ENCODE results near the gene NKAPD1. TPM values are rescaled to one million over a fixed set of nuclear protein-coding genes. Genes with fewer than 3 reads are reported as not detected.

NKAPD1 gene
- total and polyA plus RNA-seq, 10 of the 15 experiments (the other 5 are each of a cell fraction or from before 2014, with no cell fraction given): 9.6 to 43.3 (median 19.2) TPM

DNA sequence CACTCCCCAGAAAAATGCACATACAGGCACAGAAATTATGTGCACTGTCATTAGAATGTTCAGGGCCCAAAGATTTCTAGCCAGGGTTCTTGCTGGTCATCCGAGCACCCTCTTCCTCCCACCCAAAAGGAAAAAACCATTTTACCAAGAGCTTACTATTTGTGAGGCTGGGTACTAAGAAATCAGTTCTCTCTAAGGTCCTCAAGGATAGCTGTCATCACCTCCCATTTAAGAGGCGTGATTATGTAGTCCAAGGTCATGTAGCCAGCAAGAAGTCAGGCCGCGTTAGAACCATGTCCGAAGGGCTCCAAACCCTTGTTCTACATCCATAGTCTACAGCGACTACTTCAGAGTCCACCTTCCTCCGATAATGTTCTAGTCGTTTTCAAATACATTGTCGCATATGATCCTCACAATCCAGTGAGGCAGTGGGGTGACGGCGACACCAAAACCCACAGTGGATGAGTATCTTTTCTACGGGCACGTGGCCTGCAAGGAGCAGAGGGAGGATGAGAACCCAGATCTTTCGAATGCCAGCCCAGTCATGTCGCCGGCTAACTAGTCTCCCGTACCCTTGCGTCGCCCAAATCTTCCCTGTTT lies 11.8 kb downstream of the NKAPD1 start (continued):
- TF ChIP-seq, protein P1, sequence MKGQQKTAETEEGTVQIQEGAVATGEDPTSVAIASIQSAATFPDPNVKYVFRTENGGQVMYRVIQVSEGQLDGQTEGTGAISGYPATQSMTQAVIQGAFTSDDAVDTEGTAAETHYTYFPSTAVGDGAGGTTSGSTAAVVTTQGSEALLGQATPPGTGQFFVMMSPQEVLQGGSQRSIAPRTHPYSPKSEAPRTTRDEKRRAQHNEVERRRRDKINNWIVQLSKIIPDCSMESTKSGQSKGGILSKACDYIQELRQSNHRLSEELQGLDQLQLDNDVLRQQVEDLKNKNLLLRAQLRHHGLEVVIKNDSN (IDR thresholded peaks at IDR 0.05; ENCODE audit: borderline replicate concordance, extremely low read length, insufficient read depth, low read depth, low read length): peak; percentile 75
- TF ChIP-seq SUPT20H (IDR thresholded peaks at IDR 0.05; ENCODE audit: borderline replicate concordance, control insufficient read depth, low read depth, low read length): no peak
- TF ChIP-seq RUNX3 (IDR thresholded peaks at IDR 0.05; ENCODE audit: low read length): no peak
- TF ChIP-seq TCF3 (IDR thresholded peaks at IDR 0.05; ENCODE audit: borderline replicate concordance, insufficient read depth, low read depth, low read length): 0 out of 2 replicates have a peak, but pooled peaks have one; percentile 3
- TF ChIP-seq BHLHE40 (IDR thresholded peaks at IDR 0.05; ENCODE audit: borderline replicate concordance in 1 of 2, low read depth in 2 of 2, low read length in 1 of 2): peak in 1 of 2 experiments; percentile 22; a peak in 1 of 4 replicates
- no peak; the same call in 1 of the 2 replicates for TF ChIP-seq USF2 (IDR thresholded peaks at IDR 0.05; ENCODE audit: borderline replicate concordance, low read depth, low read length)
- TF ChIP-seq, protein P2, sequence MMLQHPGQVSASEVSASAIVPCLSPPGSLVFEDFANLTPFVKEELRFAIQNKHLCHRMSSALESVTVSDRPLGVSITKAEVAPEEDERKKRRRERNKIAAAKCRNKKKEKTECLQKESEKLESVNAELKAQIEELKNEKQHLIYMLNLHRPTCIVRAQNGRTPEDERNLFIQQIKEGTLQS (IDR thresholded peaks at IDR 0.05; ENCODE audit: borderline replicate concordance, extremely low read depth, low read depth, low read length): peak; percentile 40; the same call in 1 of the 2 replicates
- TF ChIP-seq LARP7 (IDR thresholded peaks at IDR 0.05): no peak
- TF ChIP-seq TARDBP (IDR thresholded peaks at IDR 0.05; ENCODE audit: borderline replicate concordance): no peak
- no peak for TF ChIP-seq PAX8 (IDR thresholded peaks at IDR 0.05)
- TF ChIP-seq NRF1 (conservative IDR thresholded peaks at IDR 0.05; ENCODE audit: low read depth, low read length): no peak
- TF ChIP-seq CHD4 (IDR thresholded peaks at IDR 0.05): no peak
- TF ChIP-seq FOXM1 (IDR thresholded peaks at IDR 0.05; ENCODE audit: low read depth, low read length): no peak
- TF ChIP-seq MEF2B (IDR thresholded peaks at IDR 0.05; ENCODE audit: partially characterized antibody, poor library complexity, severe bottlenecking): no peak
- no peak for TF ChIP-seq EGR1 (IDR thresholded peaks at IDR 0.05; ENCODE audit: borderline replicate concordance in 1 of 2, low read depth in 2 of 2, low read length in 2 of 2)
- TF ChIP-seq FOXK2 (IDR thresholded peaks at IDR 0.05): no peak
- TF ChIP-seq RAD21 (IDR thresholded peaks at IDR 0.05; ENCODE audit: insufficient read depth, low read depth, low read length): no peak
- no peak for TF ChIP-seq PRDM15 (CRISPR knock-in tag; IDR thresholded peaks at IDR 0.05)
- no peak for TF ChIP-seq SMAD5 (IDR thresholded peaks at IDR 0.05; ENCODE audit: low read depth)
- TF ChIP-seq NFIC (IDR thresholded peaks at IDR 0.05; ENCODE audit: low read depth, low read length): no peak
- no peak for TF ChIP-seq HDAC2 (IDR thresholded peaks at IDR 0.05)

All from GM12878 (cell line).